ENCODE results near the gene CABS1. TPM values are rescaled to one million over a fixed set of nuclear protein-coding genes. Genes with fewer than 3 reads are reported as not detected.

Gene CABS1
- total and polyA plus RNA-seq, 10 of the 15 experiments (the other 5 are each of a cell fraction or from before 2014, with no cell fraction given), result not detected

GRCh38 chr4:70297576-70297975, 37.2 kb upstream of the CABS1 start:
- no peak for FAIRE-seq
- CTCF ChIA-PET, result interaction anchor here (0.7 to 1.2 kb wide), 3 partner anchors 19 to 362 kb away, joined by 3 to 4 read pairs (median 3); no protein-coding TSS in a partner anchor
- Histone ChIP-seq H3K9me3 (replicated peaks; ENCODE audit: control insufficient read depth, insufficient read depth, low read length) (no peaks in the 10 kb centered on the region), H3K4me3 (no peak overlapping the region), H3K4me2 (ENCODE audit: control insufficient read depth, insufficient read depth) (no peak overlapping the region), H3K9ac (ENCODE audit: control insufficient read depth, insufficient read depth, low read length) (no peak overlapping the region), H3K79me2 (ENCODE audit: control insufficient read depth, insufficient read depth, low read length) (no peaks in the 10 kb centered on the region), H3K27ac (ENCODE audit: control insufficient read depth, insufficient read depth) (no peak overlapping the region), H2AFZ (ENCODE audit: control insufficient read depth, low read depth, low read length) (no peak overlapping the region), H4K20me1 (ENCODE audit: control insufficient read depth, insufficient read depth) (no peaks in the 10 kb centered on the region), H3K4me1 (ENCODE audit: control insufficient read depth, insufficient read depth, low read length) (no peaks in the 10 kb centered on the region), H3K27me3 (replicated peaks in 1 of 2; ENCODE audit: control insufficient read depth in 2 of 2, insufficient read depth in 2 of 2, low read length in 1 of 2) (no peaks in the 10 kb centered on the region), H3K36me3 (ENCODE audit: control insufficient read depth in 2 of 2, insufficient read depth in 2 of 2, low read length in 1 of 2) (no peaks in the 10 kb centered on the region)
- DNase-seq (ENCODE audit: low read depth, low spot score), result no peak
- POLR2A ChIA-PET, result no interaction called here
- ATAC-seq, result no peak
- intact Hi-C loops (cut with micrococcal nuclease; ENCODE audit: unreplicated experiment) (no loop called here), in situ Hi-C loops (cut with MboI) (no loop called here)
- no peak for TF ChIP-seq RAD21 (IDR thresholded peaks at IDR 0.05; ENCODE audit: insufficient read depth, low read depth, low read length)
- no peak for TF ChIP-seq NFYA (IDR thresholded peaks at IDR 0.05; ENCODE audit: borderline replicate concordance, low read depth, low read length)
- TF ChIP-seq, protein P1, sequence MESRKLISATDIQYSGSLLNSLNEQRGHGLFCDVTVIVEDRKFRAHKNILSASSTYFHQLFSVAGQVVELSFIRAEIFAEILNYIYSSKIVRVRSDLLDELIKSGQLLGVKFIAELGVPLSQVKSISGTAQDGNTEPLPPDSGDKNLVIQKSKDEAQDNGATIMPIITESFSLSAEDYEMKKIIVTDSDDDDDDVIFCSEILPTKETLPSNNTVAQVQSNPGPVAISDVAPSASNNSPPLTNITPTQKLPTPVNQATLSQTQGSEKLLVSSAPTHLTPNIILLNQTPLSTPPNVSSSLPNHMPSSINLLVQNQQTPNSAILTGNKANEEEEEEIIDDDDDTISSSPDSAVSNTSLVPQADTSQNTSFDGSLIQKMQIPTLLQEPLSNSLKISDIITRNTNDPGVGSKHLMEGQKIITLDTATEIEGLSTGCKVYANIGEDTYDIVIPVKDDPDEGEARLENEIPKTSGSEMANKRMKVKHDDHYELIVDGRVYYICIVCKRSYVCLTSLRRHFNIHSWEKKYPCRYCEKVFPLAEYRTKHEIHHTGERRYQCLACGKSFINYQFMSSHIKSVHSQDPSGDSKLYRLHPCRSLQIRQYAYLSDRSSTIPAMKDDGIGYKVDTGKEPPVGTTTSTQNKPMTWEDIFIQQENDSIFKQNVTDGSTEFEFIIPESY (IDR thresholded peaks at IDR 0.05), result no peak
- no peak for TF ChIP-seq IRF5 (IDR thresholded peaks at IDR 0.05; ENCODE audit: borderline replicate concordance)
- no peak for TF ChIP-seq NR2C1 (IDR thresholded peaks at IDR 0.05)
- no peak for TF ChIP-seq PRDM15 (CRISPR knock-in tag; IDR thresholded peaks at IDR 0.05)
- TF ChIP-seq, protein P2, sequence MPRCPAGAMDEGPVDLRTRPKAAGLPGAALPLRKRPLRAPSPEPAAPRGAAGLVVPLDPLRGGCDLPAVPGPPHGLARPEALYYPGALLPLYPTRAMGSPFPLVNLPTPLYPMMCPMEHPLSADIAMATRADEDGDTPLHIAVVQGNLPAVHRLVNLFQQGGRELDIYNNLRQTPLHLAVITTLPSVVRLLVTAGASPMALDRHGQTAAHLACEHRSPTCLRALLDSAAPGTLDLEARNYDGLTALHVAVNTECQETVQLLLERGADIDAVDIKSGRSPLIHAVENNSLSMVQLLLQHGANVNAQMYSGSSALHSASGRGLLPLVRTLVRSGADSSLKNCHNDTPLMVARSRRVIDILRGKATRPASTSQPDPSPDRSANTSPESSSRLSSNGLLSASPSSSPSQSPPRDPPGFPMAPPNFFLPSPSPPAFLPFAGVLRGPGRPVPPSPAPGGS (IDR thresholded peaks at IDR 0.05; ENCODE audit: borderline replicate concordance, insufficient read depth, low read depth, low read length, poor library complexity, severe bottlenecking), result no peak
- TF ChIP-seq KDM1A (IDR thresholded peaks at IDR 0.05; ENCODE audit: borderline replicate concordance), result no peak
- no peak for TF ChIP-seq SUZ12 (IDR thresholded peaks at IDR 0.05; ENCODE audit: unreplicated experiment)
- TF ChIP-seq STAT1 (conservative IDR thresholded peaks at IDR 0.05), result no peak
- TF ChIP-seq, protein P3, sequence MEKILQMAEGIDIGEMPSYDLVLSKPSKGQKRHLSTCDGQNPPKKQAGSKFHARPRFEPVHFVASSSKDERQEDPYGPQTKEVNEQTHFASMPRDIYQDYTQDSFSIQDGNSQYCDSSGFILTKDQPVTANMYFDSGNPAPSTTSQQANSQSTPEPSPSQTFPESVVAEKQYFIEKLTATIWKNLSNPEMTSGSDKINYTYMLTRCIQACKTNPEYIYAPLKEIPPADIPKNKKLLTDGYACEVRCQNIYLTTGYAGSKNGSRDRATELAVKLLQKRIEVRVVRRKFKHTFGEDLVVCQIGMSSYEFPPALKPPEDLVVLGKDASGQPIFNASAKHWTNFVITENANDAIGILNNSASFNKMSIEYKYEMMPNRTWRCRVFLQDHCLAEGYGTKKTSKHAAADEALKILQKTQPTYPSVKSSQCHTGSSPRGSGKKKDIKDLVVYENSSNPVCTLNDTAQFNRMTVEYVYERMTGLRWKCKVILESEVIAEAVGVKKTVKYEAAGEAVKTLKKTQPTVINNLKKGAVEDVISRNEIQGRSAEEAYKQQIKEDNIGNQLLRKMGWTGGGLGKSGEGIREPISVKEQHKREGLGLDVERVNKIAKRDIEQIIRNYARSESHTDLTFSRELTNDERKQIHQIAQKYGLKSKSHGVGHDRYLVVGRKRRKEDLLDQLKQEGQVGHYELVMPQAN (conservative IDR thresholded peaks at IDR 0.05), result no peak
- no TSS peak for BruUV-seq (replicated peaks)
- RAD21 ChIA-PET (ENCODE audit: unreplicated experiment), result no interaction called here
- SMC1A ChIA-PET (ENCODE audit: uncharacterized antibody, unreplicated experiment), result interaction anchor here (0.7 to 1.1 kb wide), 2 partner anchors 10 to 42 kb away, joined by 3 to 4 read pairs; no protein-coding TSS in a partner anchor
